Testis (tissue), 2 donors: ENCODE results near the gene TMOD2.

ENCODE experiments used
- POLR2A ChIP-seq: fragments of 450-650 bp; IDR thresholded peaks from one replicate; pipeline ENCODE4 v1.6.1; 2017; ENCODE audit warnings: antibody characterized with exemption, mild to moderate bottlenecking, moderate library complexity
- TF ChIP-seq, protein P1 (sequence below), 3 experiments: fragments of 450-650 bp in 2 of 3; fragments of 200-600 bp in 1 of 3; sonication (generic) in 1 of 3; IDR thresholded peaks; one replicate each; pipeline ENCODE4 v1.5.1; 2016 to 2019; ENCODE audit warnings: antibody characterized with exemption in 3 of 3, mild to moderate bottlenecking in 2 of 3, moderate library complexity in 1 of 3

GRCh38 chr15:51714162-51714561, 37.2 kb upstream of the TMOD2 start:
- TF ChIP-seq, protein P1, sequence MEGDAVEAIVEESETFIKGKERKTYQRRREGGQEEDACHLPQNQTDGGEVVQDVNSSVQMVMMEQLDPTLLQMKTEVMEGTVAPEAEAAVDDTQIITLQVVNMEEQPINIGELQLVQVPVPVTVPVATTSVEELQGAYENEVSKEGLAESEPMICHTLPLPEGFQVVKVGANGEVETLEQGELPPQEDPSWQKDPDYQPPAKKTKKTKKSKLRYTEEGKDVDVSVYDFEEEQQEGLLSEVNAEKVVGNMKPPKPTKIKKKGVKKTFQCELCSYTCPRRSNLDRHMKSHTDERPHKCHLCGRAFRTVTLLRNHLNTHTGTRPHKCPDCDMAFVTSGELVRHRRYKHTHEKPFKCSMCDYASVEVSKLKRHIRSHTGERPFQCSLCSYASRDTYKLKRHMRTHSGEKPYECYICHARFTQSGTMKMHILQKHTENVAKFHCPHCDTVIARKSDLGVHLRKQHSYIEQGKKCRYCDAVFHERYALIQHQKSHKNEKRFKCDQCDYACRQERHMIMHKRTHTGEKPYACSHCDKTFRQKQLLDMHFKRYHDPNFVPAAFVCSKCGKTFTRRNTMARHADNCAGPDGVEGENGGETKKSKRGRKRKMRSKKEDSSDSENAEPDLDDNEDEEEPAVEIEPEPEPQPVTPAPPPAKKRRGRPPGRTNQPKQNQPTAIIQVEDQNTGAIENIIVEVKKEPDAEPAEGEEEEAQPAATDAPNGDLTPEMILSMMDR (IDR thresholded peaks at IDR 0.05) = no peak
- no peak for TF ChIP-seq POLR2A
